HG03520 (cell line): ENCODE measurements around the gene CSGALNACT2.
"Not testable (repeated sequence)": the region's sequence is repeated elsewhere in the genome, so short reads cannot be mapped to it uniquely, and the experiment has no call there.

Source experiments
- ATAC-seq: cut with Tn5 transposase; IDR thresholded peaks from one replicate; pipeline ENCODE4 v1.9.1; 2021; ENCODE audit warnings: mild to moderate bottlenecking, moderate library complexity; ENCODE audit not compliant: unreplicated experiment

The CSGALNACT2 gene

GRCh38 chr10:43211431-43212042 lies 73.3 kb downstream of the CSGALNACT2 start:
- ATAC-seq = no peak

- ATAC-seq = no peak
These were observed 73.9 kb downstream of the CSGALNACT2 start for GRCh38 chr10:43212043-43212721.

DNA sequence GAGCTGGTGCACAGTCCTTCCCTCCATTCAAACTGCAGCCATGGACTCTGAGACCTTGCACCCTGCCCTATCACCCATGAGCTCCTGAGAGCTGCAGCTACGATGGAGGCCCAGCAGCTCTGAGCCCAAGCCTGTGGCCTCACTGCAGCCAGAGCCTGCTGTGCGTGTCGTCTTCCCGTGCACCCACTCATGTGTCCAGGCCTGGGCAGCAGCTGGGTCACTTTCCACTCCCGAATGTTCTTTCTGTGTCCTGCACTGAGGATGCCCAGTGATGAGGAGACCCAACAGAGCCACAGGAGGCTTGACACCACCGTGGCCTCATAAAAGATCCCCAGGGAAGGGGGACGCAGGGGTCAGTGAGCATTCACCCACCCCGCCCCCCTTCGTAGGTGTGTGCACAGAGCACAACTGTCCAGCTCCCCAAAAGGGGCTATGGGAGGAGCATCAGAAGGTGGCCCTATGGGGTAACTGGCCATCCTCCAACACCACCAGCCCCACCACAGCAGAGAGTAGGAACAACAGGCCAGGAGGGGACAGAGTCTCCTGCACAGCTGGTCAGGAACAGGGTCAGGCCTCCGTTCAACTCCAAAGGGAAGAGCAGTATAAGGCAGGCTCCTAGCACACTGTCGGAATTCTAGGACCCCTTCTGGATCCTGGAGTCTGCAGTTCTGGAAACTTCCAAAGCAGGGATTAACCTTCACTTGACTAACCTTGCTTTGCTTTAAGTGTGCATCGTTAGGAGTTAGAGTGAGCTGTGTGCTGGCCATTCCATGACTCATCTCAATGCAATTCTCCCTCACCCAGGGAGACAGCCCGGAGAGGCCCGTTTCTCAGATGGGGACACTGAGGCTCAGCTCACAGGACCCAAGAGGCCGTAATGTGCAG lies 76.1 kb downstream of the CSGALNACT2 start:
- ATAC-seq = no peak

GRCh38 chr10:43214956-43215561 lies 76.8 kb downstream of the CSGALNACT2 start:
- no peak for ATAC-seq

GRCh38 chr10:43215758-43216455 lies 77.7 kb downstream of the CSGALNACT2 start:
- no peak for ATAC-seq

DNA sequence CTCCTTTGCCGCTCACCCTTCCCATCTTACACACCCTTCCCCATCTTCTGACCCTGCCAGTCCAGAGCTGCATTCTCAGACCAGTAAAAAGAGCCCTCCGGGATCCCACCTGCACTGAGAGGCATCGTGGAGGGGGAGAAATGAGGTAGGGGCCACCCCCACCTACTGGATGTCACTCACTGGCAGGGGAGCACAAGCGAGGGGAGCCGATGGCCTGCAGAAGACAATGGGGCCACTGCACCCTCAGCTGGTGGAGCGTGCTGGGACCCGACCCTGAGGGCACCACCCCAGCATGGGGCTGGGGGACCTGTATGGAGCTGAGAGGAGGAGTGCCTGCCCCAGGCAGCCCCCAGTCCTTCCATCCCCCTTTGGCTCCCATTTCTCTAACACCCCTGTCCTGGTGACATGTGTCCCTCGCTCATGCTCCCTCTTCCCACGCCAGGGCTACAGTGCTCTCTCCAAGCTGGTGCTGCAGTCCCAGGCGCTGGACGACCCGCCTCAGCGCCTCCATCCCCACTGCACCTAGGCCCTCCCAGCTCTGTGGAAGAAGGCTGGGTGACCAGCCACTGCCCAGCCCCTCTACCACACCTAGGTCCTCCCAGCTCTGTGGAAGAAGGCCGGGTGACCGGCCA lies 78.8 kb downstream of the CSGALNACT2 start:
- no peak for ATAC-seq

GRCh38 chr10:43217563-43218205 lies 79.4 kb downstream of the CSGALNACT2 start:
- ATAC-seq = no peak

GRCh38 chr10:43218206-43218950 lies 80.1 kb downstream of the CSGALNACT2 start:
- ATAC-seq = no peak

DNA sequence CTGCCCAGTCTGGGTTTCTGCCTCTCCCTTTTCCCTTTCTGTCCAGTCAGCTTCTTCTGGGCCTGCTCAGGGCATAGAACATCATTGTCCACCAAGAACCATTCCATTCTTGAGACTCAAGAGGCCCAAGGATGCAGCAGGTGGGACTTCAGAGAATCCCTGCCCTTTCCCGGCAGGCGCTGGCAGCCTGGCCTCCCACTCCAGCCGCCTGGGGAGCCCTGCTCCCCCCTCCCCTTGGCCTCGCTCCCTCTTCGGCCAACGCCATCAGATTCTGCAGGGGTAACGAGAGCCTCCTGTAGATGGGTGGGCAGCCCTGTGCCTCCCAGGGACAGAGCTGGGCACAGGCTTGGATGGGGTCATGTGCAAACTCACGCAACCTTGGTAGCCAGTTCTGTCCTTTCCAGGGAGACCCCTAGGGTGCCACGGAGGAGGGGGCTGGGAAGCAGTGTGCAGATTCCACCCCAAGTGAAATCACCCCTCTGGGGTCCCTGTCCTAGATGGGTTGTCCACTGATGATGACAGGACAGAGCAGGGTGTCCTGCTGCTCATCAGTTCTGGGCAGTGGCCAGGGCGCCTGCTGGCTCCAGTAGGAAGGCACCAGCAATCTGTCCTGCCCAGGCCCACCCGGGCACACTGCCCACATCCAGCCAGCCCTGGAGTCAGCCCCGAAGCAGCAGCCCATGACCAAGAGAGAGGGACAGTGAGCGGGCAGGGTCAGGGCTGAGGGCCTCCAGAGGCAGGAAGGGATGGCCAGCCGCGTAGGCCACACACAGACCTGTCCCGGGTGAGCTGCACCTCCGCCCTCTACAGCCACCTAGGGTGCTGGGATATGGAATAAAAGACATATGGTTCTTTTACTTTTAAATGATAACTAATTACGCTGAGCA lies 80.9 kb downstream of the CSGALNACT2 start:
- no peak for ATAC-seq

DNA sequence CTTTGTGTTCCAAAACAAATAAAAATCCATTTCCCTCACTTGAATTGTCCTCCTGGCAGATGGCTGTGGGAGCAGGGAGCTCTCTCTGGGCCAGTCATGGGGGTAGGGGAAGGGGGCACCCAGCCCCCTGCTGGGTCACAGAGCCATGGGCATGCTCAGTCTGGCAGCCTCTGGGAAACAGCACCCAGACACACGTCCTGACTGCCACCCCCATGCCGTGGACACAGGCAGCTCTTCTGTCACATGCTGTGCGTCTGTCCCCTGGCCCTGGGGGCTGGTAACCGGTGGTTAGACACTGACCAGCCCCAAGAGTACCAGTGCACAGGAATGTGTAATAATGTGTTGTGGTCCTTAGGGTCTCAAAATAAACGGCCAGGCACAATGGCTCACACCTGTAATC lies 81.6 kb downstream of the CSGALNACT2 start:
- no peak for ATAC-seq

DNA sequence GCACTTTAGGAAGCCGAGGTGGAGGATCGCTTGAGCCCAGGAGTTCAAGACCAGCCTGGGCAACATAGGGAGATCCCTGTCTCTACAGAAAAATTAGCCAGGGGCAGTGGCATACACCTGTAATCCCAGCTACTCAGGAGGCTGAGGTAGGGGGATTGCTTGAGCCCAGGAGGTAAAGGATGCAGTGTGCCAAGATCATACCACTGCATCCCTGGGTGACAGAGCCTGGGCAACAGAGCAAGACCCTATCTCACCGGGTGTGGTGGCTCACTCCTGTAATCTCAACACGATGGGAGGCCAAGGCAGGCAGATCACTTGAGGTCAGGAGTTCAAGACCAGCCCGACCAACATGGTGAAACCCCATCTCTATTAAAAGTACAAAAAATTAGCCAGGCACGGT lies 82.0 kb downstream of the CSGALNACT2 start:
- ATAC-seq = not testable (repeated sequence)

- no peak for ATAC-seq
These were observed 82.6 kb downstream of the CSGALNACT2 start for GRCh38 chr10:43220657-43221418.

DNA sequence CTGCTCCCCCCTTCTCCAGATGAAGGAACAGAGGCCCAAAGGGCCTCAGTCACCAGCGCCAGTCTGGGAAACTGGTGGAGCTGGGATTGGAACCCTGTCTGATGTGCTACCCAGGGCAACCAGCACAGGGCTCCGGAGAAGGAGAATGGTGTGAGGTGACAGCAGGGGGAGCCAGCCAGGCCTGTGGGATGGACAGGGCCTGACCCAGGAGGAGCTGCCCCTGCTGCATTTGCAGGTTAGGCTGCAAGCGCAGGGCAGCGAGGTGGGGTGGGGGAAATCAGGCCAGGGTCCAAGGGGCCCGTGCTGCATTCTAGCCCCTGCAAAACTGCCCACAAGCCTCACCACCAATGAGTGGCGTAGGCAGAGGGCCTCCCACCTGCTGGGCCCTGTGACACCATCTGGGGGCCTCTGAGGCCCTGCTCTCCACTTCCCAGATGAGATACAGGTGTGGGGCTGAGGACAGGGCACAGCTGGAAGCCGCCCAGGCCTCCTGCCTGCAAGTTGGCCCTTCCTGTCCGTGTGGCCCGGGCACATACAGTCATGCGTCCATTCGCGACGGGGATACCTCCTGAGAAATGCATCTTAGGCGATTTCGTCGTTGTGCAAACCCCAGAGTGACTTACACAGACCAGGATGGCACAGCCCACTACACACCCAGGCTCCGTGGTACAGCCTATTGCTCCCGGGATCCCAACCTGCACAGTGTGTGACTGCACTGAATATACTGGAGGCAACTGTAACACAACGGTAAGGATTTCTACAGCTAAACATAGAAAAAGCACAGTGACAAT lies 83.4 kb downstream of the CSGALNACT2 start:
- ATAC-seq = no peak

GRCh38 chr10:43222210-43222720 lies 84.0 kb downstream of the CSGALNACT2 start:
- ATAC-seq = no peak

DNA sequence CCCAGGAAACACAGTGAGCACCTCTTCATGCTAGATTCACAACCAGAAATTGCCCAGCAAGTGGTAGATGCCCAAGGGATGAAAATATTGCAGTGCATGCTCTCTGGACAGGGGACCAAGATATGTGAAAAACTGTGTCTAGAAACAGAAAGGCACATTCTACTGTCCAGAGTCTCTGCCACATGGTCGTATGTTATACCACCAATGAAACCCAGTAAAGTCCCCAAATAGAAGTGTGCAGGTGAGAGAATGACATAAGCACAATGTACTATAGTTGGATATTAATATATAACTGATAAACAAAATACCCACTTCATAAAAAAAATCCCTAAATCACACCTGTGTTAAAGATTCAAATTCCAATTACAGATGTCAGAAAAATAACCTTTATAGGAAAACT lies 84.8 kb downstream of the CSGALNACT2 start:
- ATAC-seq = no peak

GRCh38 chr10:43224321-43224720 lies 86.1 kb downstream of the CSGALNACT2 start:
- no peak for ATAC-seq
